Endodermal cell (in vitro differentiated cells): Measurements from ENCODE around the gene CCNI2. TPM values are rescaled to one million over a fixed set of nuclear protein-coding genes. Genes with fewer than 3 reads are reported as not detected.

Experiments used
- DNase-seq: peaks from one replicate; pipeline ENCODE4 v3.0.0-alpha.2; 2017
- H3K27ac ChIP-seq: 2 replicates; pipeline ENCODE4 v1.5.1; 2013; ENCODE audit warnings: mild to moderate bottlenecking, low read depth, low read length, moderate library complexity
- H3K27me3 ChIP-seq: 2 replicates; pipeline ENCODE4 v1.6.1; 2013; ENCODE audit warnings: mild to moderate bottlenecking, low read length, moderate library complexity; ENCODE audit not compliant: insufficient read depth, control insufficient read depth, poor library complexity, severe bottlenecking
- H3K36me3 ChIP-seq: 2 replicates; pipeline ENCODE4 v1.7.0; 2013; ENCODE audit warnings: mild to moderate bottlenecking, low read length, moderate library complexity; ENCODE audit not compliant: control insufficient read depth, insufficient read depth
- H3K4me1 ChIP-seq: one replicate; pipeline ENCODE4 v1.7.0; 2013; ENCODE audit warnings: low read length; ENCODE audit not compliant: control insufficient read depth, insufficient read depth
- H3K4me3 ChIP-seq: 2 replicates; pipeline ENCODE4 v1.5.1; 2013; ENCODE audit warnings: mild to moderate bottlenecking, low read length, moderate library complexity
- H3K9ac ChIP-seq: 2 replicates; pipeline ENCODE4 v1.6.1; 2013; ENCODE audit warnings: mild to moderate bottlenecking, low read length, moderate library complexity; ENCODE audit not compliant: poor library complexity, severe bottlenecking; ENCODE audit errors: extremely low read depth
- H3K9me3 ChIP-seq: 2 replicates; pipeline ENCODE4 v1.6.1; 2013; ENCODE audit warnings: mild to moderate bottlenecking, low read length, moderate library complexity; ENCODE audit not compliant: control insufficient read depth
- H3K27ac Mint-ChIP-seq: 2 replicates; pipeline ENCODE4 v1.8.0; 2020; ENCODE audit warnings: mixed read lengths
- H3K27me3 Mint-ChIP-seq: 2 replicates; pipeline ENCODE4 v1.8.0; 2021; ENCODE audit warnings: mild to moderate bottlenecking, mixed read lengths; ENCODE audit not compliant: insufficient read depth
- H3K36me3 Mint-ChIP-seq: 2 replicates; pipeline ENCODE4 v1.8.0; 2020; ENCODE audit warnings: low read depth, mixed read lengths
- H3K4me1 Mint-ChIP-seq: 2 replicates; pipeline ENCODE4 v1.8.0; 2020; ENCODE audit warnings: mixed read lengths
- H3K4me3 Mint-ChIP-seq: 2 replicates; pipeline ENCODE4 v1.8.0; 2020; ENCODE audit warnings: mild to moderate bottlenecking, moderate library complexity, mixed read lengths
- H3K9me3 Mint-ChIP-seq: 2 replicates; pipeline ENCODE4 v1.8.0; 2020; ENCODE audit warnings: mild to moderate bottlenecking, mixed read lengths
- WGBS, 2 experiments: methylation state at CpG; one replicate each; pipeline versions ENCODE4 v1.1.5 to v1.1.7; 2013; ENCODE audit warnings: missing lambda C conversion rate in 2 of 2, mixed read lengths in 1 of 2; ENCODE audit not compliant: insufficient coverage in 1 of 2, insufficient read length in 1 of 2; 5-methylcytosine and 5-hydroxymethylcytosine counted together
- total RNA-seq, 2 donors: library from RNA; stranded (reverse); fragmentation: NEBNext Ultra II Directional in 1 of 2; extraction: Animal tissue kit (Norgen Biotek cat#: 25700) in 1 of 2; gene quantifications; 2 replicates in 1 of 2; 3 replicates in 1 of 2; pipeline ENCODE4 v1.2.1, GENCODE V29; 2021
- TF ChIP-seq, protein P1 (sequence below): fragments of 200-600 bp; sonication (generic); conservative IDR thresholded peaks from 2 replicates; pipeline ENCODE4 v1.5.0; 2021; ENCODE audit warnings: antibody characterized with exemption, mild to moderate bottlenecking

Gene CCNI2
- total RNA-seq, 2 donors from 2014 or later: 1.2 to 1.3 TPM

DNA sequence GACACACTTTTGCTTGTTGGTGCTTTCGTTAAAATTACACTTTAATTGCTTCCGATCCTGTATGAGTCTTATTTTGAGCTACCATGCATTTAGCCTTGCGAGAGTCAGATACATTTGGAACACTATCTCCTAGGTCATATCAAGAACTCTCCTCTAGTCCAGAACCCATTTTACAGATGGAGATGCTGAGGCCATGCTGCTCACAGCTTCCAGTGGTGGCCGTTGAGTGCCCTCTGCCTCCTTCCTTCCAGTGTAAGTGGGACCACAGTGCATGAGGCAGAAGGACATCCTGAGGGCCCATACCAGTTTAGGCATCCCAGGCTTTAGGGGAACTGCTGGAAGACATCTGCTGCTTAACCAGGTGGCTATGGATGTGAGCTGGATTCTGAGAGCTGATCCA lies 6.9 kb downstream of the CCNI2 start:
- no peak overlapping the region for H3K4me3 Mint-ChIP-seq
- H3K27ac Mint-ChIP-seq: no peak overlapping the region
- Histone ChIP-seq H3K4me1 (no peaks in the 10 kb centered on the region), H3K9me3 (no peaks in the 10 kb centered on the region), H3K27me3 (peaks cover 32% of the 10 kb centered on the region), H3K36me3 (peaks cover 12% of the 10 kb centered on the region), H3K27ac (no peak overlapping the region), H3K4me3 (no peak overlapping the region), H3K9ac (no peak overlapping the region)
- H3K4me1 Mint-ChIP-seq: peaks cover 11% of the 10 kb centered on the region
- H3K36me3 Mint-ChIP-seq: peaks cover 12% of the 10 kb centered on the region
- H3K9me3 Mint-ChIP-seq: no peaks in the 10 kb centered on the region
- WGBS, 2 experiments: 91 to 92% methylated on average over 4 of the region's 4 CpGs
- TF ChIP-seq, protein P1, sequence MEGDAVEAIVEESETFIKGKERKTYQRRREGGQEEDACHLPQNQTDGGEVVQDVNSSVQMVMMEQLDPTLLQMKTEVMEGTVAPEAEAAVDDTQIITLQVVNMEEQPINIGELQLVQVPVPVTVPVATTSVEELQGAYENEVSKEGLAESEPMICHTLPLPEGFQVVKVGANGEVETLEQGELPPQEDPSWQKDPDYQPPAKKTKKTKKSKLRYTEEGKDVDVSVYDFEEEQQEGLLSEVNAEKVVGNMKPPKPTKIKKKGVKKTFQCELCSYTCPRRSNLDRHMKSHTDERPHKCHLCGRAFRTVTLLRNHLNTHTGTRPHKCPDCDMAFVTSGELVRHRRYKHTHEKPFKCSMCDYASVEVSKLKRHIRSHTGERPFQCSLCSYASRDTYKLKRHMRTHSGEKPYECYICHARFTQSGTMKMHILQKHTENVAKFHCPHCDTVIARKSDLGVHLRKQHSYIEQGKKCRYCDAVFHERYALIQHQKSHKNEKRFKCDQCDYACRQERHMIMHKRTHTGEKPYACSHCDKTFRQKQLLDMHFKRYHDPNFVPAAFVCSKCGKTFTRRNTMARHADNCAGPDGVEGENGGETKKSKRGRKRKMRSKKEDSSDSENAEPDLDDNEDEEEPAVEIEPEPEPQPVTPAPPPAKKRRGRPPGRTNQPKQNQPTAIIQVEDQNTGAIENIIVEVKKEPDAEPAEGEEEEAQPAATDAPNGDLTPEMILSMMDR: no peak
- peak; percentile 13 for DNase-seq
- H3K27me3 Mint-ChIP-seq: peaks cover 35% of the 10 kb centered on the region

DNA sequence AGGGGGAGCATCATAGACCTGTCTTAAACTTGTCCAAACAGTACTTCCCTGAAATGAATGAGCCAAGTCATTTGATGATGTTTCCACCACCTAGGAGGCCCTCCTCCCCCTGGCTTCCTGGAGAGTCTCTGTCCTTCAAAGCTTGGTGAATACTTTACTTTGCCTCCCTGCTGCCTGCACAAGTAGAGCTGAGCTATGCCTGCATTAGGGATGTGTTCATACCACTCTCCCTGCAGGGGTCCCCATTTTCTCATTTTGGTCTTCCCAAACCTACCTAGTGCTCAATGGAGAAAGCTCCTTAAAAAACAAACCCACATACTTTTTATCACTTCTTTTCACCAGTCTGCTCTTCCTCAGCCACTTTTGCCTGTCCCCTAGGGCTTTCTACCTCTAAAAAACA lies 7.7 kb downstream of the CCNI2 start:
- Mint-ChIP-seq H3K9me3 (no peaks in the 10 kb centered on the region), H3K36me3 (peaks cover 15% of the 10 kb centered on the region), H3K27ac (no peak overlapping the region), H3K4me3 (no peak overlapping the region), H3K4me1 (peaks cover 11% of the 10 kb centered on the region), H3K27me3 (peaks cover 27% of the 10 kb centered on the region)
- peaks cover 12% of the 10 kb centered on the region for H3K36me3 ChIP-seq
- H3K4me1 ChIP-seq: no peaks in the 10 kb centered on the region
- no peaks in the 10 kb centered on the region for H3K9me3 ChIP-seq
- TF ChIP-seq, protein P1: peak; percentile 51
- DNase-seq: peak; percentile 64
- H3K27ac ChIP-seq: no peak overlapping the region
- no peak overlapping the region for H3K9ac ChIP-seq
- H3K27me3 ChIP-seq: peaks cover 24% of the 10 kb centered on the region
- no peak overlapping the region for H3K4me3 ChIP-seq

DNA sequence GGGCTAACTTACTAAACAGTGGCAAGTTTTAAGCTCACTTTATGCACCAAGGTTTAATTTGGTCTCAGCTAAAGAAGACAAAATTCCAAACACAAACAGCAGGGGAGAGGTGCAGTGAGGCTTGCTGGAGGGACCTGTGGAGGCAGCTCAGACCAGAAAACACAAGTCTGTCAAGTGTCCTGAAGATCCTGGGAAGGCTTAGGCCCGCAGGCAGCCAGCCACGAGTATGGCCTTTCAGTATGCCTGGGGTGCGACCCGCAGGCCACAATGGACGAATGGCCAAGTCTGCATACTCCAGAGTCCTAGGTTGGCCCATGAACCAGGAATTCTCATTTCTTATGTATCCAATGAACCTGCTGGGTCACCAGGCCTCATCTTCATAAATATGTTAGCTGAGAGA lies 9.3 kb downstream of the CCNI2 start:
- Histone ChIP-seq H3K27ac (no peak overlapping the region), H3K4me3 (no peak overlapping the region), H3K27me3 (peaks cover 8% of the 10 kb centered on the region), H3K36me3 (peaks cover 12% of the 10 kb centered on the region), H3K9me3 (no peaks in the 10 kb centered on the region), H3K4me1 (no peaks in the 10 kb centered on the region), H3K9ac (no peak overlapping the region)
- Mint-ChIP-seq H3K4me3 (no peak overlapping the region), H3K9me3 (no peaks in the 10 kb centered on the region), H3K27me3 (peaks cover 11% of the 10 kb centered on the region), H3K4me1 (peaks cover 11% of the 10 kb centered on the region), H3K27ac (no peak overlapping the region), H3K36me3 (peaks cover 30% of the 10 kb centered on the region)
- TF ChIP-seq, protein P1: no peak
- DNase-seq: peak; percentile 34
- 89 to 90% methylated on average over 5 of the region's 5 CpGs for WGBS, 2 experiments
